ENCODE data around the gene CD248. TPM values are rescaled to one million over a fixed set of nuclear protein-coding genes. Genes with fewer than 3 reads are reported as not detected.

CD248 gene
- total RNA-seq, 1 experiment from 2014 or later = not detected

GRCh38 chr11:66310324-66310723 lies 6.5 kb downstream of the CD248 start:
- Histone ChIP-seq H3K36me3 (ENCODE audit: low read depth) (no peaks in the 10 kb centered on the region), H3K4me1 (replicated peaks; ENCODE audit: insufficient read depth) (peaks cover 6% of the 10 kb centered on the region), H3K9me3 (ENCODE audit: insufficient read depth, low read depth) (no peaks in the 10 kb centered on the region), H3K79me2 (ENCODE audit: low read depth) (no peaks in the 10 kb centered on the region), H3F3A (ENCODE audit: insufficient read depth, low read depth) (peaks cover 10% of the 10 kb centered on the region; the same call in 1 of the 2 replicates), H3K9me2 (ENCODE audit: insufficient read depth) (no peaks in the 10 kb centered on the region), H3K4me2 (no peak overlapping the region), H2AFZ (no peak overlapping the region), H3K4me3 (no peak overlapping the region), H3K27ac (no peak overlapping the region), H4K20me1 (ENCODE audit: insufficient read depth) (no peaks in the 10 kb centered on the region), H3K27me3 (ENCODE audit: insufficient read depth, low read depth) (peaks cover 19% of the 10 kb centered on the region)
- BruUV-seq (replicated peaks) = no TSS peak
- no peak for DNase-seq
- ChIA-PET POLR2A (ENCODE audit: unreplicated experiment) (no interaction called here), CTCF (interaction anchor here (0.6 to 0.7 kb wide), 2 partner anchors 29 to 122 kb away, joined by 3 read pairs; no protein-coding TSS in a partner anchor)
- intact Hi-C loops (cut with micrococcal nuclease; ENCODE audit: unreplicated experiment) = loop anchor here (2.0 to 5.0 kb wide), 2 partner anchors 62 to 120 kb away; partner anchors contain the start of gene SLC29A2
- no peak for TF ChIP-seq EZH2 (IDR thresholded peaks at IDR 0.05; ENCODE audit: low read depth)
- TF ChIP-seq CTCF (conservative IDR thresholded peaks at IDR 0.05) = no peak

DNA sequence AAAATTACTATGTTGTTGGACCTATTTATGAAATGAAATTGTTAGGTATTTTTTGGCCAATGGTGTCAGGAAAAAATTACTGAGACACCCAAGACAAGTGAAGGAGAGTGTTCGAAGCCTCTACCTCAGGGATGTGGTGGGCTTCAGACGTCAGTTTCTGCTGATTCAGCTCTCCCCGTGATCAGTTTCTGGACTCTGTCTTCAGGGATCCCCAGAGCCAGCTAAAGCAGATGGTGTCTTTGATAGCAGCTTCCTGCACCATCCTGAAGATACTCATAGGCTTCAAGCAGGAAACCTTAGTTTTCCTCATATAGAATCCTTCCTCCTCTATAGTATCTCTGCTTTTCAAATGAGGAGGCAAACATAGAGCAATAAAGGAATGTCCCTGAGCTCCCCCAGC lies 7.4 kb downstream of the CD248 start:
- no peak for DNase-seq
- intact Hi-C loops (cut with micrococcal nuclease; ENCODE audit: unreplicated experiment) = no loop called here
- no peaks in the 10 kb centered on the region for H3K9me2 ChIP-seq (ENCODE audit: insufficient read depth)
- H3K27ac ChIP-seq = no peak overlapping the region
- H3K36me3 ChIP-seq (ENCODE audit: low read depth) = no peaks in the 10 kb centered on the region
- H3K9me3 ChIP-seq (ENCODE audit: insufficient read depth, low read depth) = no peaks in the 10 kb centered on the region
- no peak overlapping the region for H3K4me2 ChIP-seq
- H2AFZ ChIP-seq = no peak overlapping the region
- peaks cover 19% of the 10 kb centered on the region for H3K27me3 ChIP-seq (ENCODE audit: insufficient read depth, low read depth)
- no TSS peak for BruUV-seq (replicated peaks)
- no peaks in the 10 kb centered on the region for H4K20me1 ChIP-seq (ENCODE audit: insufficient read depth)
- no peak for TF ChIP-seq EZH2 (IDR thresholded peaks at IDR 0.05; ENCODE audit: low read depth)
- TF ChIP-seq CTCF (conservative IDR thresholded peaks at IDR 0.05) = no peak
- ChIA-PET CTCF (interaction anchor here (0.6 to 0.7 kb wide), 2 partner anchors 123 to 1017 kb away, joined by 3 to 5 read pairs; no protein-coding TSS in a partner anchor), POLR2A (ENCODE audit: unreplicated experiment) (no interaction called here)
- peaks cover 10% of the 10 kb centered on the region; the same call in 1 of the 2 replicates for H3F3A ChIP-seq (ENCODE audit: insufficient read depth, low read depth)
- peaks cover 6% of the 10 kb centered on the region for H3K4me1 ChIP-seq (replicated peaks; ENCODE audit: insufficient read depth)
- no peak overlapping the region for H3K4me3 ChIP-seq
- H3K79me2 ChIP-seq (ENCODE audit: low read depth) = no peaks in the 10 kb centered on the region

GRCh38 chr11:66302656-66303055 lies 14.2 kb downstream of the CD248 start:
- CTCF ChIA-PET = no interaction called here

More at GRCh38 chr11:66302656-66303055, 14.2 kb downstream of the CD248 start:
- POLR2A ChIA-PET (ENCODE audit: unreplicated experiment) = no interaction called here
- Histone ChIP-seq H2AFZ (no peak overlapping the region), H3K36me3 (ENCODE audit: low read depth) (no peaks in the 10 kb centered on the region), H3K4me1 (replicated peaks; ENCODE audit: insufficient read depth) (no peaks in the 10 kb centered on the region), H4K20me1 (ENCODE audit: insufficient read depth) (no peaks in the 10 kb centered on the region), H3K79me2 (ENCODE audit: low read depth) (no peaks in the 10 kb centered on the region), H3K4me2 (no peak overlapping the region), H3K4me3 (no peak overlapping the region), H3K9me3 (ENCODE audit: insufficient read depth, low read depth) (no peaks in the 10 kb centered on the region), H3K27me3 (ENCODE audit: insufficient read depth, low read depth) (peaks cover 12% of the 10 kb centered on the region; the same call in 1 of the 2 replicates), H3F3A (ENCODE audit: insufficient read depth, low read depth) (no peaks in the 10 kb centered on the region), H3K27ac (no peak overlapping the region), H3K9me2 (ENCODE audit: insufficient read depth) (no peaks in the 10 kb centered on the region)
- TF ChIP-seq EZH2 (IDR thresholded peaks at IDR 0.05; ENCODE audit: low read depth) (no peak), CTCF (conservative IDR thresholded peaks at IDR 0.05) (no peak)
- no peak for DNase-seq
- no TSS peak for BruUV-seq (replicated peaks)
- intact Hi-C loops (cut with micrococcal nuclease; ENCODE audit: unreplicated experiment) = no loop called here
